ENCODE measurements around the gene EEF2KMT.
"Not testable (repeated sequence)": the region's sequence is repeated elsewhere in the genome, so short reads cannot be mapped to it uniquely, and the experiment has no call there.

EEF2KMT gene

DNA sequence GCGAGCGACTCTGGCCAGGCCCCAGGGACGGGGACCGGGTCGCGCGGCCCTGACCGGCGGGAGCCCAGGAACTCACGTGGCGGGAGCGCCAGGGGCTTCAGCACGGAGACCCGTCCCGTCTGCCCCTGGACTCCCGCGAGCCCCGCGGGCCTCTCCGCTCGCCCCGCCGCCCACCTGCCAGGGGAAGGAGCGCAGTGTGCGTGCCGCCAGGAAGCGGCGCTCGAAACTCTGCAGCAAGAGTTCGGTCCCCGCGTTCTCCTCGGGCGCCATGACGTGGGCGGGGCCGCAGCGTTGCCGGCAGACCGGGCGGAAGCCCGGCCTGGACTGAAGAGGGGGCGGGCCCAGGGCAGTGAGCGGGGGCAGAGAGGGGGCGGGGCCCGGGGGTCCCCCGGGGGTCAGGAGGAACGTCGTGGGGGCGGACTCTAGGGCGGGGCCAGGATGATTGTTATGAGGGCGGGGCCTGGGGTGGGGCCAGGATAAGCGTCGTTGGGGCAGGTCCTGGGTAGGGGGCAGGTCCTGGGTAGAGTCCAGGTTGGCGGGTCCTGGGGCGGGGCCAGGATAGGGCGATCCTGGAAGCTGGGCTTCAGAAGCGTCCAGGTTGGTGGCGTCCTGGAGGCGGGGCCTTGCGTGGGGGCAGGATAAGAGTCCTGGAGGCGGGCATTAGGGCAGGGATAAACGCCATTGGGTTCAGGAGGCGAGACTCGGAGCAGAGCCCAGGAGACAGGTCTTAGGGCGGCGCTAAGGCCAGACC lies at the start of gene EEF2KMT:
EEF2KMT (minus strand) TSS at position 326 of the 751 bp plus-strand sequence; CDS start at position 270, 56 bp downstream.
- DNase-seq (ENCODE audit: low read depth in 2 of 2, low spot score in 1 of 2): peak; percentile 76 to 87

DNA sequence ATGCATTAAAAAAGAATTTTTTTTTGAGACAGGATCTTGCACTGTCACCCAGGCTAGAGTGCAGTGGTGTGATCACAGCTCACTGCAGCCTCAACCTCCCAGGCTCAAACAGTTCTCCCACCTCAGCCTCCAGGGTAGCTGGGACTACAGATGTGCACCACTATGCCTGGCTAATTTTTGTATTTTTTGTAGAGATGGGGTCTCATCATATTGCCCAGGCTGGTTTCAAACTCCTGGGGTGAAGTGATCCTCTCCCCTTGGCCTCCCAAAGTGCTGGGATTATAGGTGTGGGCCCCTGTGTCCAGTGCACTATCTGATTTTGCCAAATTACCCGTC lies 47.0 kb upstream of the EEF2KMT start:
- DNase-seq (ENCODE audit: low read depth in 2 of 2, low spot score in 1 of 2): not testable (repeated sequence)

- no peak for DNase-seq (ENCODE audit: low read depth in 2 of 2, low spot score in 1 of 2)
Measured at GRCh38 chr16:5143761-5144620, 46.4 kb upstream of the EEF2KMT start.

- not testable (repeated sequence) for DNase-seq (ENCODE audit: low read depth in 2 of 2, low spot score in 1 of 2)
Measured at GRCh38 chr16:5140151-5140550, 42.6 kb upstream of the EEF2KMT start.

- DNase-seq (ENCODE audit: low read depth in 2 of 2, low spot score in 1 of 2): not testable (repeated sequence)
Measured at GRCh38 chr16:5134739-5135452, 37.3 kb upstream of the EEF2KMT start.

DNA sequence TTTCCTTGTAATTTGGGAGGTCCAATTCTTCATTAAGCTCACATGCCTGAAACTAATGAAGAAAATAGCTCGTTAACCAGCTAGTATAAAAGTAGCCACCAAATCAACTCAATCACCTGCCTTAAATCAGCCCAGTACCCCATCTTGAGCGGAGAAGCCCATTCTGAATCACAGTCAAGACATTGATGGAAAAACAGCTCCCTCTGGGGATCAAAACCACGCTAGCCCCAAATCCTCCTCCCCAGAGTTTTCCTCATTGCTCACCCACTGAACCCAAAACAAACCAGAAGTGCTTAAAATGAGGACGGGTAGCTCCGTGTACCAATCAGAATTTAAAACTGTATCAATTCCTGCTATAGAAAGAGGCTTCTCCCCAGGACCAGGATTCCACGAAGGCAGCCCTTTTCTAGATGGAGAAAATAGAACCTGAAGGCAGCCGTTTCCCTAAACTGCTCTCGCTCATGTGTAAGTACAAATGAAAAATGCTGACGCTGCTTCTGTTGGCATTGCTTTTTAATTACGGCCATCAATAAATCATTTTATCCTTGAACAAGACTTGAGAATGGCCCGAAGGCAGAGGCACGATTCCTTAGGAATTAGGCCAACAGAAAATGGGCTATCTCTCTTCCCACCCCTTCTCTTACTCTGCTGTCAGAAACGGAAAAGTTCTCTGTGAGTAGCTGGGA lies 35.5 kb upstream of the EEF2KMT start:
- DNase-seq (ENCODE audit: low read depth in 2 of 2, low spot score in 1 of 2): not testable (repeated sequence)

- not testable (repeated sequence) for DNase-seq (ENCODE audit: low read depth in 2 of 2, low spot score in 1 of 2)
Measured at GRCh38 chr16:5131467-5132004, 33.9 kb upstream of the EEF2KMT start.

GRCh38 chr16:5117300-5118087 lies 19.9 kb upstream of the EEF2KMT start:
- DNase-seq (ENCODE audit: low read depth in 2 of 2, low spot score in 1 of 2): peak in 1 of 2 donors; percentile 10

DNA sequence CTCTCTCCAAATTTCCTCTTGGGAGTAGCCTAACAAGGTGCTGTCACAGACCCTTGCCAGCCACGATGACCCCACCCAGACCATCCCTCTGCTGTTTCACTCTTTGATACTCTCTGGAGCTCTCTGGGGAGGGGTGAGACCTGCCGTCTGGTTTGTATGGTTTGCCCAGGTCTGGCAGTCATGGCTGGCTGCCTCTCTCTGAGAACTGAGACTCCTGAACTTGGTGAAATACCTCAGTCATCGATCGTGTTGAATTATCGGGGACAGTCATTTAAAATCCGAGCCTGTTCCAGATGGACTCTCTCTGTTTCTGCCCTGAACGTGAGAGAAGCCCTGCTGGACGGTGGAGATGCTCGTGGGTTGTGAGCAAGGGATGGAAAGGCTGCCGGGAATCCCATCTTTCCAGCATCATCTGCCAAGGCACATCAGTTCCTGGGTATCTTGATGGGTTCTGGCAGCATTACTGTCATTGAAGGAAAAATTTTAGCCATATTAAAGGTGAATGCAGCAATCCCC lies 19.2 kb upstream of the EEF2KMT start:
- not testable (repeated sequence) for DNase-seq (ENCODE audit: low read depth in 2 of 2, low spot score in 1 of 2)

GRCh38 chr16:5110933-5111332 lies 13.3 kb upstream of the EEF2KMT start:
- DNase-seq (ENCODE audit: low read depth in 2 of 2, low spot score in 1 of 2): not testable (repeated sequence)

- no peak for DNase-seq (ENCODE audit: low read depth in 2 of 2, low spot score in 1 of 2)
Measured at GRCh38 chr16:5108505-5109158, 11.0 kb upstream of the EEF2KMT start.

GRCh38 chr16:5105039-5105438 lies 7.4 kb upstream of the EEF2KMT start:
- not testable (repeated sequence) for DNase-seq (ENCODE audit: low read depth in 2 of 2, low spot score in 1 of 2)

- DNase-seq (ENCODE audit: low read depth in 2 of 2, low spot score in 1 of 2): not testable (repeated sequence)
Measured at GRCh38 chr16:5103296-5104032, 5.9 kb upstream of the EEF2KMT start.

GRCh38 chr16:5099174-5099573 lies 1.6 kb upstream of the EEF2KMT start:
- DNase-seq (ENCODE audit: low read depth in 2 of 2, low spot score in 1 of 2): not testable (repeated sequence)

DNA sequence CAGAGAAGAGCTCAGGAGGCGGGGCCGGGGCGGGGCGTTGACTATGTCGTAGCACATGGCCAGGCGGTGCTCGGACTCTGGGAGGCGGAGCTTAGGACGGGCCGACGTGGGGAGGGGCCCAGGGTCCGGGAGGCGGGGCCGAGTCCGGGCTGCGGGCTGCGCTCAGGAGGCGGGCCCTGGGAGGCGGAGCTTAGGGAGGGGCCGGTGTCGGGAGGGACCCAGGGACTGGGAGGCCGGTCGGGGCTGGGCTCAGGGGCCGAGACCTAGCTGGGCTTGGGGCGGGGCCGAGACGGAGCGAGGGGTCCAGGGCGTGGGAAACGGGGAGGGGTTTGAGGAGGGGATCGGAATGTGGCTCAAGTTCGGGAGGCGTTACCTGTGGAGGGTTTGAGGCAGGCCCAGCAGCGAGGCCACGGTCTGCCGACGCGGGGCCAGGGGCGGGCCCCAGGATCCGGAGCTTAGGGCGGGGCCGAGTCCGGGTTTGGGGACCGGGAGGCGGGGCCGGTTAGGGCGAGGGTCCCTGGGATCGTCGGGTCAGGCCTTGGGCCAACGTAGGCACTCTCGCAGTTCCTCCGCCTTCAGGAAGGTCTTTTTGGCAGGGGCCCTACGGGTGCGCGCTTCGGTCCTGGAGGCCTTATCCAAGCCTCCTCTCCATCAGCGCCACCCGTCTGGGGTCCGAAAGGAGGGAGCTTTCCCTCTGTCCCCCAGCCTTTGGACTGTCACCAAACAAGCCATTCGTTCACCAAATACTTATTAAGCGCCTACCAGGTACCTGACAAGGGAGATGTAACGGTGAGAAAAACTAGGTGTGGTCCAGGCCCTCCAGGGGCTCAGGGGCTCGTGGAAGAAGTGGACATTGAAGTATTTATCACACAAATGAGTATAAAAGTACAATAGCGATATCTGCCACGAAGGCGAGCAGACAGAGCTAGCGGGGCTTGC lies 895 bp upstream of the EEF2KMT start:
- peak; percentile 94 for DNase-seq (ENCODE audit: low read depth in 2 of 2, low spot score in 1 of 2)

DNA sequence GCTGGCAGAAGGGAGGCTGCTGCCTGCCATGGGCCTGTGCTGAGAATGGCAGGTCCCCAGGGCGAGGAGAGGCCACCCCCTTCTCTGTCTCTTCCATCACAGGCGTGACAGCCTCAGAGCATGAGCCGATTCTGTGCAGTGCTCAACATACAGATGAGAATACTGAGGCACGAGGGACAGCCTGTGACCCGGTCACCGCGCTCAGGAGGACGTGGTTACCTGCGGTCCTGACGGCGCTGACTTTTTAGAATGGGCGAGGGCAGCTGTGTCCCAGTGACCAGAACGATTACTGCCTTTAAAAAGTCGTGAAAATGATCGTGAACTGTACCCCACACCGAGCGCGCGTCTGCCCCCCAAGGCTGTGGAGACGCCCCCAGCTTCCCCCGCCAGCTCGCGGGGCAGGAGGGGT lies 530 bp downstream of the EEF2KMT start:
- peak in 1 of 2 donors; percentile 6 for DNase-seq (ENCODE audit: low read depth in 2 of 2, low spot score in 1 of 2)

DNA sequence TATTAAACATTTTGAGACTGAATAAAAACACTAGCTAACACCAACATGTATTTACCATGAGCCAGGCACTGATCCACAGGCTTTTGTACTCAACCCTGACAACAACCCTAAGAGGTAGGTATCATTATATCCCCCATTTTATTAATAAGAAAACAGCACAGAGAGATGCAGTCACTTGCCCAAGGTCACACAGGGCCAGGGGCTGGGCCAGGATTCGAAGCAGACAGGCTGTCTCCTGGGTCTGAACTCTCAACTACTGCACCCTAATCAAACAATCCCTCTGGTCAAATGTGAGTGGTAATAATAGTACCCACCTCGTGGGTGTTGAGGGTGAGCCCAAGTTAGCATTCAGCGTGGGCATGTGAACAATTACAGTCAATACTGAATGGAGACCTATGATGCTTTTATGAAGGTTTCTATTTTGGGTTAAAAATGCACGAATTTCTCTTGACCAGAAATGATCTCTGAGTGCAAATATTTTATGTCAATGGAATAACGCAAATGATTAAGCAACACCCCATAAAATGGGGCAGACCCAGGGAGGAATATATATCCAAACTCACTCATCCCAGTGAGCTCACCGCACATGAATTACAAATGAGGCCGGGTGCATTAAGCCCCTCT lies 1.0 kb downstream of the EEF2KMT start:
- DNase-seq (ENCODE audit: low read depth in 2 of 2, low spot score in 1 of 2): not testable (repeated sequence)
